ENCODE data around the gene TMEM131L.

DNA sequence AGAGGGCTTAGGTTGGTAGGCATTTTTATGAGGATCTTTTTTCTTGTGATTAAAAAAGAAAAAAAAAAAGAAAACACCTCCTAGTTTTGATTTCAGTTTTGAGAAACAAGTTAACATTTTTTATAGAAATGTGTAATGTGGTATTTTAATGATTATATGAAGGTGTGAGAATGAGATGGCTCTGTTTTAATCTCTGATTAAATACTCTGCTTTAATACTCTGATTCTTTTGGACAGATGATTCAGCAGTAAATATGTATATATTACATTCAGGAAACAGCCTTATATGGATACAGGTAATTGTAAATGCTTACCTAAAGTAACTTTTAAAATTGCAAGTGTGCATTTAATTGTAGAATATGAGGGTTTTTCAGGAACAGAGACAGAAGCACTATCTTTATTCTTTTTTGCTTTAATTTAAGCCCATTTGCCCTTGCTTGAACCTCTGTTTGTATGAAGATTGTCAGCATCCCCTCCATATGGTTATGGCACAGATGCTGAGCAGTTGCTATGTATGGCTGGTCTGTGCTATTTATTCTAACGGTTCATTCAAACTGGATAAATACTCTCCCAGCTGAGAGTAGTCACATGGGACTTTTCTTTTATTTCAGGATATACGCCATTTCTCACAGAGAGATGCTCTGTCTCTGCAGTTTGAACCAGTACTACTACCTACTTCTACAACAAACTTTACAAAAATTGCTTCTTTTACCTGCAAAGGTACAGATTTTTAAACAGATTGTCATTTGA lies 117.0 kb downstream of the TMEM131L start:
- TF ChIP-seq, protein P1, sequence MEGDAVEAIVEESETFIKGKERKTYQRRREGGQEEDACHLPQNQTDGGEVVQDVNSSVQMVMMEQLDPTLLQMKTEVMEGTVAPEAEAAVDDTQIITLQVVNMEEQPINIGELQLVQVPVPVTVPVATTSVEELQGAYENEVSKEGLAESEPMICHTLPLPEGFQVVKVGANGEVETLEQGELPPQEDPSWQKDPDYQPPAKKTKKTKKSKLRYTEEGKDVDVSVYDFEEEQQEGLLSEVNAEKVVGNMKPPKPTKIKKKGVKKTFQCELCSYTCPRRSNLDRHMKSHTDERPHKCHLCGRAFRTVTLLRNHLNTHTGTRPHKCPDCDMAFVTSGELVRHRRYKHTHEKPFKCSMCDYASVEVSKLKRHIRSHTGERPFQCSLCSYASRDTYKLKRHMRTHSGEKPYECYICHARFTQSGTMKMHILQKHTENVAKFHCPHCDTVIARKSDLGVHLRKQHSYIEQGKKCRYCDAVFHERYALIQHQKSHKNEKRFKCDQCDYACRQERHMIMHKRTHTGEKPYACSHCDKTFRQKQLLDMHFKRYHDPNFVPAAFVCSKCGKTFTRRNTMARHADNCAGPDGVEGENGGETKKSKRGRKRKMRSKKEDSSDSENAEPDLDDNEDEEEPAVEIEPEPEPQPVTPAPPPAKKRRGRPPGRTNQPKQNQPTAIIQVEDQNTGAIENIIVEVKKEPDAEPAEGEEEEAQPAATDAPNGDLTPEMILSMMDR (IDR thresholded peaks at IDR 0.05) = no peak
- no peak for TF ChIP-seq TP53 (CRISPR knock-in tag; IDR thresholded peaks at IDR 0.05)

All from A549 (cell line).